Body of pancreas (tissue), 4 donors: ENCODE results near the gene ABHD17A. TPM values are rescaled to one million over a fixed set of nuclear protein-coding genes. Genes with fewer than 3 reads are reported as not detected.
A peak's percentile ranks its signal among the peaks of the same experiment; 100 is the strongest.

Experiments used
- ATAC-seq: fragments of 150-250 bp; one replicate; pipeline ENCODE4 v1.9.1; 2016
- DNase-seq, 4 donors: peaks; one replicate each; pipeline ENCODE4 v3.0.0-alpha.2; 2019
- H3K27ac ChIP-seq, 4 donors: fragments of 200-600 bp; sonication (generic); 1 replicate in 3 of 4; 2 replicates in 1 of 4; pipeline versions ENCODE4 v1.5.1 to v1.6.1; 2016 to 2019; ENCODE audit warnings: mild to moderate bottlenecking in 1 of 4, mixed read lengths in 1 of 4, moderate library complexity in 1 of 4
- H3K27me3 ChIP-seq, 2 donors: fragments of 200-600 bp; sonication (generic); one replicate each; pipeline ENCODE4 v1.6.0; 2016; ENCODE audit warnings: mild to moderate bottlenecking in 1 of 2
- H3K36me3 ChIP-seq, 2 donors: fragments of 200-600 bp; sonication (generic); replicated peaks in 1 of 2; 2 replicates each; pipeline ENCODE4 v1.5.1; 2016; ENCODE audit warnings: low read depth in 2 of 2; ENCODE audit not compliant: insufficient read depth in 1 of 2
- H3K4me1 ChIP-seq: fragments of 200-600 bp; sonication (generic); one replicate; pipeline ENCODE4 v1.6.0; 2016
- H3K4me3 ChIP-seq, 2 donors: fragments of 200-600 bp; sonication (generic); 1 replicate in 1 of 2; 2 replicates in 1 of 2; pipeline ENCODE4 v1.5.1; 2016 to 2019
- H3K9me3 ChIP-seq, 3 donors: fragments of 200-600 bp; sonication (generic); 1 replicate in 2 of 3; 2 replicates in 1 of 3; pipeline ENCODE4 v1.5.1; 2016
- CTCF ChIP-seq, 7 experiments: fragments of 450-650 bp in 4 of 7; fragments of 200-600 bp in 3 of 7; sonication (generic) in 3 of 7; IDR thresholded peaks; one replicate each; pipeline ENCODE4 v1.5.1; 2016 to 2019; ENCODE audit warnings: antibody characterized with exemption in 7 of 7
- POLR2A ChIP-seq, 3 donors: fragments of 450-650 bp; IDR thresholded peaks; one replicate each; pipeline ENCODE4 v1.6.1; 2016; ENCODE audit warnings: antibody characterized with exemption in 3 of 3, mild to moderate bottlenecking in 2 of 3
- WGBS, 2 donors: methylation state at CpG; one replicate each; pipeline ENCODE4 v1.1.5; 2017; 5-methylcytosine and 5-hydroxymethylcytosine counted together
- intact Hi-C: fragments of 100-400 bp; cut with DNase I; formaldehyde crosslinking; loops from one replicate; pipeline ENCODE4 v1.15.1; 2023
- total RNA-seq, 2 donors: library from RNA; depleted of rRNA; stranded (reverse); fragments of >200 nt; gene quantifications; one replicate each; pipeline ENCODE4 v1.1.0, GENCODE V29; 2016

The ABHD17A gene
- total RNA-seq, 2 donors from 2014 or later, result 56.8 to 100 TPM

GRCh38 chr19:1843116-1843515 is 42.2 kb downstream of the ABHD17A start:
- WGBS, 2 donors, result 87% methylated on average over 16 of the region's 22 CpGs; no CpG with 5 or more reads in 1 of the 2 donors
- no peak for DNase-seq
- Histone ChIP-seq H3K4me3 (no peak overlapping the region), H3K36me3 (no peaks in the 10 kb centered on the region), H3K4me1 (peaks cover 73% of the 10 kb centered on the region), H3K9me3 (no peaks in the 10 kb centered on the region), H3K27ac (no peak overlapping the region), H3K27me3 (no peaks in the 10 kb centered on the region)
- no peak for TF ChIP-seq CTCF (IDR thresholded peaks at IDR 0.05)
- no peak for TF ChIP-seq POLR2A (IDR thresholded peaks at IDR 0.05)
- intact Hi-C loops, result no loop called here
- ATAC-seq, result no peak

GRCh38 chr19:1841209-1841924 is 43.9 kb downstream of the ABHD17A start:
- H3K4me3 ChIP-seq, result no peak overlapping the region
- H3K9me3 ChIP-seq, result no peaks in the 10 kb centered on the region
- H3K36me3 ChIP-seq, result no peaks in the 10 kb centered on the region
- intact Hi-C loops, result no loop called here
- H3K27me3 ChIP-seq, result no peaks in the 10 kb centered on the region
- DNase-seq (no peak), ATAC-seq (no peak)
- TF ChIP-seq POLR2A (IDR thresholded peaks at IDR 0.05) (no peak), CTCF (IDR thresholded peaks at IDR 0.05) (no peak)
- peak overlapping the region in 1 of 4 donors; percentile 19 for H3K27ac ChIP-seq
- peaks cover 71% of the 10 kb centered on the region for H3K4me1 ChIP-seq
- WGBS, 2 donors, result 81 to 82% methylated on average over 23 to 32 of the region's 35 CpGs

DNA sequence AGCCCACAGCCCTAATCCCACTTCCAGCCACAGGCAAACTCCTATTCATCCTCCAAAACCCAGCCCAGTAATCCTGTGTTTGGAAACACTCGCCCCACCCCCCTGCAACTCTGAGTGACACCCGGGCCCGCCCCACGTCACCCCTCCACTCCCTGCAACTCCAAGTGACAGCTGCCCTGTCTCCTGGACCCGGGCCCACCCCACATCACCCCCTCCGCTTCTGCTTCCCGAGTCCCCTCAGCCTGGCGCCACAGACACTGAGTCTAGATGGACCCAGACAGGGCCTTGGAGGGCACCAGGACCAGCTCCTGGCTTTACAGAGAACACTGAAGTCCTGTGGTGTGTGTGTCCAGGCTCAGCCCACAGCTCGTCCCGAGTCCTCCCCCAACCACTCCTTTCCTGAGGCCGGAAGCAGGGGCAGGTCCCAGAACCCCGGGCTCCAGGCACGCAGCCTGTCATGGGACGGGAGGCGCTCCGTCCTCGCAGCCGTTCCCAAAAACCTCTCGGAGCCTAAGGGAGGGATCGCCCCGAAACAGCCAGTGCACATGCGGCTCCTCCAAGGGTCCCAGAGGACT is 44.7 kb downstream of the ABHD17A start:
- TF ChIP-seq CTCF (IDR thresholded peaks at IDR 0.05), result no peak
- no peak for TF ChIP-seq POLR2A (IDR thresholded peaks at IDR 0.05)
- 83 to 94% methylated on average over 10 to 22 of the region's 22 CpGs for WGBS, 2 donors
- DNase-seq (no peak), ATAC-seq (no peak)
- Histone ChIP-seq H3K9me3 (no peaks in the 10 kb centered on the region), H3K4me1 (peaks cover 64% of the 10 kb centered on the region), H3K27ac (peak overlapping the region in 1 of 4 donors; percentile 19), H3K27me3 (no peaks in the 10 kb centered on the region), H3K4me3 (no peak overlapping the region), H3K36me3 (no peaks in the 10 kb centered on the region)
- intact Hi-C loops, result no loop called here

- ATAC-seq (no peak), DNase-seq (no peak)
- no peaks in the 10 kb centered on the region for H3K36me3 ChIP-seq
- intact Hi-C loops, result no loop called here
- H3K27ac ChIP-seq, result no peak overlapping the region
- no peaks in the 10 kb centered on the region for H3K27me3 ChIP-seq
- H3K9me3 ChIP-seq, result no peaks in the 10 kb centered on the region
- peaks cover 58% of the 10 kb centered on the region for H3K4me1 ChIP-seq
- WGBS, 2 donors, result 77 to 87% methylated on average over 15 to 25 of the region's 25 CpGs
- TF ChIP-seq CTCF (IDR thresholded peaks at IDR 0.05), result no peak
- TF ChIP-seq POLR2A (IDR thresholded peaks at IDR 0.05), result no peak
- no peak overlapping the region for H3K4me3 ChIP-seq
These were observed 45.4 kb downstream of the ABHD17A start for GRCh38 chr19:1839658-1840540.
